HFFc6 (cell line): ENCODE data around the gene USB1. TPM values are rescaled to one million over a fixed set of nuclear protein-coding genes. Genes with fewer than 3 reads are reported as not detected.

ENCODE experiments used
- DNase-seq: peaks from one replicate; pipeline ENCODE4 v3.0.0-alpha.2; 2018
- H3K27ac Mint-ChIP-seq: 2 replicates; pipeline ENCODE4 v1.8.0; 2020; ENCODE audit warnings: mild to moderate bottlenecking, mixed read lengths
- H3K27me3 Mint-ChIP-seq: 2 replicates; pipeline ENCODE4 v1.8.0; 2021; ENCODE audit warnings: mild to moderate bottlenecking, moderate library complexity, mixed read lengths; ENCODE audit not compliant: insufficient read depth
- H3K36me3 Mint-ChIP-seq: 2 replicates; pipeline ENCODE4 v1.8.0; 2021; ENCODE audit warnings: low read depth, mixed read lengths
- H3K4me1 Mint-ChIP-seq: 2 replicates; pipeline ENCODE4 v1.8.0; 2020; ENCODE audit warnings: low read depth, mixed read lengths
- H3K4me3 Mint-ChIP-seq: 2 replicates; pipeline ENCODE4 v1.8.0; 2020; ENCODE audit warnings: mild to moderate bottlenecking, moderate library complexity, mixed read lengths
- H3K9me3 Mint-ChIP-seq: 2 replicates; pipeline ENCODE4 v1.8.0; 2020; ENCODE audit warnings: mild to moderate bottlenecking, mixed read lengths
- total RNA-seq, 6 experiments: library from RNA; stranded (reverse); fragmentation: NEBNext Ultra II Directional; extraction: Animal tissue kit (Norgen Biotek cat#: 25700); gene quantifications; 2 replicates in 1 of 6; 3 replicates in 5 of 6; pipeline ENCODE4 v1.2.3, GENCODE V29; 2021
- TF ChIP-seq, protein P1 (sequence below): fragments of 200-600 bp; sonication (generic); IDR thresholded peaks from 2 replicates; pipeline ENCODE4 v1.5.0; 2021; ENCODE audit warnings: antibody characterized with exemption, mild to moderate bottlenecking

Gene USB1
- total RNA-seq, 6 experiments from 2014 or later: 62.9 to 88.3 (median 76.3) TPM

DNA sequence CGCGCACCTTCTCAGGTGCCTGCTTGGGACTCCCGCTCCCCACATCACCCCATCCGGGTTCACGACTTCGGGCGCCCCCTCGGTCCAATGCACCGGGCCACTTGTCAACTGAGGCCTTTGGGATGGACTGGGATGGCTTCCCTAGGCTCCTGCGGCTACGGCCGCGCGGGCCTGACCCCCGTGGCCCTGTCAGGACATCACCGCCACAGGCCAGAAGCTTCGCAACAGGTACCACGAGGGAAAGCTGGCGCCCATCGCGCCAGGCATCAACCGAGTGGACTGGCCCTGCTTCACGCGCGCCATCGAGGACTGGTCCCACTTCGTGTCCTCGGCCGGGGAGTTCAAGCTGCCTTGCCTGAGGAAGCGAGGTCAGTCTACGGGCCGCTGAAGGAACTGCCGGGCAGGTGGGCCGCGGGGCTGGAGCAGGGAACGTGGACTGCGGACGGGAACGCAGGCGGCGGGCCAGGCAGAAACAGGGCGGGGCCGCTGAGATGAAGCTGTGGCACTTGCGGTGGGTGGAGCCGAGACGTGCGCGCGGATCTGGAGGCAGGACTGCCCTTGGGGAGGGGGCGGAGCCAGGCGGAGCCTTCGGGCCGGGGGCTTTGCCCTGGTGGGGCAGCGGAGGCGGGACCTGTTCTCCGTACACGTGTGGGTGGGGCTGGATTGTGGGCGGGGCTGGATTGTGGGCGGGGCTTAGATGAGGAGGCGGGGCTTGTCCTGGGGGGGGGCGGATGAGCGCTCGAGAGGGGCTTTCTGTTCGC lies 16.6 kb upstream of the USB1 start:
- no peaks in the 10 kb centered on the region for H3K36me3 Mint-ChIP-seq
- no peak for DNase-seq
- no peaks in the 10 kb centered on the region for H3K4me1 Mint-ChIP-seq
- peaks cover 28% of the 10 kb centered on the region for H3K27me3 Mint-ChIP-seq
- H3K27ac Mint-ChIP-seq: no peak overlapping the region
- no peaks in the 10 kb centered on the region for H3K9me3 Mint-ChIP-seq
- no peak overlapping the region for H3K4me3 Mint-ChIP-seq
- TF ChIP-seq, protein P1, sequence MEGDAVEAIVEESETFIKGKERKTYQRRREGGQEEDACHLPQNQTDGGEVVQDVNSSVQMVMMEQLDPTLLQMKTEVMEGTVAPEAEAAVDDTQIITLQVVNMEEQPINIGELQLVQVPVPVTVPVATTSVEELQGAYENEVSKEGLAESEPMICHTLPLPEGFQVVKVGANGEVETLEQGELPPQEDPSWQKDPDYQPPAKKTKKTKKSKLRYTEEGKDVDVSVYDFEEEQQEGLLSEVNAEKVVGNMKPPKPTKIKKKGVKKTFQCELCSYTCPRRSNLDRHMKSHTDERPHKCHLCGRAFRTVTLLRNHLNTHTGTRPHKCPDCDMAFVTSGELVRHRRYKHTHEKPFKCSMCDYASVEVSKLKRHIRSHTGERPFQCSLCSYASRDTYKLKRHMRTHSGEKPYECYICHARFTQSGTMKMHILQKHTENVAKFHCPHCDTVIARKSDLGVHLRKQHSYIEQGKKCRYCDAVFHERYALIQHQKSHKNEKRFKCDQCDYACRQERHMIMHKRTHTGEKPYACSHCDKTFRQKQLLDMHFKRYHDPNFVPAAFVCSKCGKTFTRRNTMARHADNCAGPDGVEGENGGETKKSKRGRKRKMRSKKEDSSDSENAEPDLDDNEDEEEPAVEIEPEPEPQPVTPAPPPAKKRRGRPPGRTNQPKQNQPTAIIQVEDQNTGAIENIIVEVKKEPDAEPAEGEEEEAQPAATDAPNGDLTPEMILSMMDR: no peak

DNA sequence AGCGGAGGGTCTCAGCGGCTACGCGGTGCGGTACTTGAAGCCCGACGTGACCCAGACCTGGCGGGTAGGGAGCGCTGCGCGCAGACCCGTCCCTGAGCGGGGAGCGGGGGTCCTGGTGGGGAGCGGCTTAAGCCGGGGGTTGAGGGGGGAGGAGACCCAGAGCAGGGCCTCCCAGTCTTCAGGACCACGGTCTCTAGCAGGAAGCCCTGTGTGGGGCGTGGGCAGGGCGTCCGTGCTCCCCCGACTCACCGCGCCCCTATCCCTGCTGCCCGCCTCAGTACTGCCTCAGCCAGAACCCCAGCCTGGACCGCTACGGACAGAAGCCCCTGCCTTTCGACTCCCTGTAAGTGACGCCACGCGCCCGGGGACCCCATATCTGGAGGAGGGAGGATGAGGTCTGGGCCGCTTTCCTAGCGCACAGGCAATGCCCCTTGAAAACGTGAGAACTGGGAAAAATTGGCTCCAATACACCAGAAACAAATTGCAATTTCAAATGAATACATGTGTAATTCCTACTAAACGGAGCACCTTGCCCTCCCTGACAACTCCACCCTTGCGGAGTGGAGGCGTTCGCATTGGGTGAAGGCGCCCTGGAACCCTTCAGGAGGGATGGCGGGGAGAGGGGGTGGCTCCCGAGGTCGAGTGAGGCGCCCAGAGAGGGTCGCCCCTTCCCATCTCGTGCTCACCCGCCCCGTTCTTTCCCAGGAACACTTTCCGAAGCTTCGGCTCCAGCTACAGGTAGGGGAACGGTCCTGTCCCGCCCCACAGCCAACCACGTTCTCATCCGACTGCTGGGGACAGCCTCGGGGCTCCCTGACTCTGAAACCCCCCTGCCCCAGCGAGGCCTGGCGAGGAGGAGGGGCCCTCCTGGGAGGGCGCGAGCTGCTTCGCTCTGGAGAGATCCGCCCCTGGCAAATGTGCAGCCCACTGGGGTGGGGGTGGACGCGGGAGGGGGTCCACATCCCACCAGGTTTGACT lies 15.7 kb upstream of the USB1 start:
- Mint-ChIP-seq H3K4me3 (no peak overlapping the region), H3K27me3 (peaks cover 28% of the 10 kb centered on the region)

DNA sequence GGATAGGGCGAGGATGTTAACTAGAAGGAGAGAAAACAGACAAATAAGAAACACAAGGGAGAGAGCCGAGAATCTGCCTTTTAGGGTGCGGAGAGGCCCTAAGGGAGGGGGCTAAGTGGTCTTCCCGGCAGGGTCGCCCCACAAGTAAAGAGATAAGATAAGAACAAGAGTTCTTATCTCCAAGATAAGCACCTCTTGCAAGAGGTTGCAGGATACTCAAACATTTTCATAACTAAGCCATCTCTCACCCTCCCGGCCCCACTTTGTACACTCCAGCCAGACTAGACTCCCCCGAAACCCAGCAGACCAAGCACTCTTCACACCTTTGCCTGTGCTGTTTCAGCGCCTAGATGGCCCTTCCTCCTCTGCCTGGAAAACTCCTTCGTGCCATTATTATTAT lies 15.0 kb upstream of the USB1 start:
- TF ChIP-seq, protein P1: no peak
- Mint-ChIP-seq H3K27me3 (peaks cover 23% of the 10 kb centered on the region), H3K4me3 (no peak overlapping the region), H3K9me3 (no peaks in the 10 kb centered on the region), H3K4me1 (no peaks in the 10 kb centered on the region), H3K27ac (no peak overlapping the region), H3K36me3 (no peaks in the 10 kb centered on the region)
- DNase-seq: no peak

More for the DNA sequence above, 15.7 kb upstream of the USB1 start:
- Mint-ChIP-seq H3K9me3 (no peaks in the 10 kb centered on the region), H3K36me3 (no peaks in the 10 kb centered on the region), H3K27ac (no peak overlapping the region), H3K4me1 (no peaks in the 10 kb centered on the region)
- TF ChIP-seq, protein P1: no peak
- DNase-seq: no peak

DNA sequence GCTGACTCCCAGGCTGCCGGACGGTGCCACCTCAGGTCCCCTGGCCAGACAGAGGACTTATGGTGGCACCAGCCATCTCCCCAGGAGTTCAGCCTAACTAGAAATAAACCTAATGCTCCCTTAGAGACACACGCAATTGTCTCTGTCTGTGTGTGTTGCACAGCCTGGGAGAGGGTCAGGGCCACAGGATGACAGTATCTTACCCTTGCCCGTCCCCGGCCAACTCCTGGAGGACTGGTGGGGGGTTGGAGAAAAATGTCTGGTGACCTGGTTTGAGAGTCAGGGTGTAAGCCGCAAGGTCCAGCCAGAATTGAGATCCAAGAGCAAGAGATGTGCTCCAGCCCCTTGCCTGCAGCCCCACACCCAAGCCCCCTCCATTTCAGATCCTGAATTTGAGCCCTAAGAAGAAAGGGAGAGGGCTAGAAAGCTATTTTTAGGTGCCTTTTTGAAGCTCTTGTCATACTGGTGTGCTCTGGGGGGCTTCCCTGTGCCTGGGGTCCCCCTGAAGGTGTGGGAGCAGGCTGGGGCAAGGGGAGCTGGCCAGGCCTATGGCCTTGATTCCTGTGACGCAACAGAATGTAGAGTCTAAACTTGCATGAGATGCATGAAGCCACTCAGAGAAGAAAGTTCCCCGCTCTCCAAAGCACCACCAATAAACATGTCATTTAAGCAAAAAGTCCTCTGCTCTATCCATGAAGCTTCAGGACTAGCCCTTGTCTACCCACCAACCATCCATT lies 13.6 kb upstream of the USB1 start:
- Mint-ChIP-seq H3K27me3 (peaks cover 23% of the 10 kb centered on the region), H3K36me3 (no peaks in the 10 kb centered on the region), H3K27ac (no peak overlapping the region), H3K4me1 (no peaks in the 10 kb centered on the region), H3K4me3 (no peak overlapping the region), H3K9me3 (no peaks in the 10 kb centered on the region)
- TF ChIP-seq, protein P1: no peak
- DNase-seq: no peak

DNA sequence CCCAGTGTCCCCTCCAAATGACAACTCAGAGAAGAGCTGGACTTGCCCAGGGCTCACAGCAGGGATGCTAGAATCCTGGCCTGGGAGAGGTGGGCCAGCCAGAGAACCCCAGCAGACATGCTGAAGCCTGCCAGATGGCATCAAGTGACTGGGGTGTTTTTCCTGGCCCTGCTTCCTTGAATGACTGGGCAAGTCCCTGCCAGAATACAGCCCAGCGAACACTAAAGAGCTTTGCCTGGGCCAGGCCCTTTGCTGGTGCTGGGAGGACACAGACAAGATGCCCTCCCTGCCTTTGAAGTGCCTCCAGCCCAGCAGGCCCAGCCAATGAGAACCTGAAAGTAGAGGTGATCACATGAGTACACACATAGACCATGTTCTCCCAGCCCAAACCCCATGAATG lies 12.3 kb upstream of the USB1 start:
- Mint-ChIP-seq H3K9me3 (no peaks in the 10 kb centered on the region), H3K36me3 (no peaks in the 10 kb centered on the region), H3K27ac (no peak overlapping the region), H3K4me1 (no peaks in the 10 kb centered on the region), H3K4me3 (no peak overlapping the region), H3K27me3 (peaks cover 22% of the 10 kb centered on the region)
- DNase-seq: no peak
- TF ChIP-seq, protein P1: no peak
